ENCODE results near the gene MED29.

MED29 gene

GRCh38 chr19:39347332-39348164 lies 43.6 kb upstream of the MED29 start:
- Histone ChIP-seq H3K4me2 (ENCODE audit: low read length) (no peak overlapping the region), H3K79me2 (peaks cover 12% of the 10 kb centered on the region), H3K9me3 (ENCODE audit: control insufficient read depth, low read length) (no peaks in the 10 kb centered on the region), H2AFZ (no peak overlapping the region), H3K27me3 (ENCODE audit: control insufficient read depth, insufficient read depth, low read length) (no peaks in the 10 kb centered on the region), H3K4me1 (no peaks in the 10 kb centered on the region), H3K27ac (no peak overlapping the region), H3K36me3 (ENCODE audit: control insufficient read depth, insufficient read depth, low read length) (no peaks in the 10 kb centered on the region), H3K9ac (no peak overlapping the region), H3K4me3 (ENCODE audit: low read depth, low read length) (no peak overlapping the region)
- TF ChIP-seq CTCF (IDR thresholded peaks at IDR 0.05) = no peak

DNA sequence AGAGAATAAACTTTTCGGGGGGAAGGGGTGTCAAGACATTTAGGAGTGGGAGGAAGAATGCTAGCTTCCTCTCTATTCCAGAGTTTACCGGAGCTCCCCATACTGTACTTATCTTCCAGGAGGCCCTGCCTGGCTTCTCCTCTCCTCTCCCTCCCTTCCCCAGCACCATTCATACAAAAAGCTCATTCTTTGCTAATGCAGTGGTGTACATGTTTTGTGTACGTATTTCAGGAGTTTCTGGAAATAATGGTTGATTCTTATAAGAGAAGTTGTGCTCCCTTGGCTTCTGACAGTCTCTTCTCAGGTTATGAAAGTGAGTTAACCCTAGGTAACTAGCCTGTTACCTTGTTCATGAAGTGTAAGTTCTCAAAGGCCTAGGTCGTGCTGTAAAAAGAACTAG lies 41.9 kb upstream of the MED29 start:
- Histone ChIP-seq H3K9me3 (ENCODE audit: control insufficient read depth, low read length) (no peaks in the 10 kb centered on the region), H3K79me2 (peaks cover 2% of the 10 kb centered on the region), H3K36me3 (ENCODE audit: control insufficient read depth, insufficient read depth, low read length) (no peaks in the 10 kb centered on the region), H3K4me1 (no peaks in the 10 kb centered on the region), H2AFZ (no peak overlapping the region), H3K27ac (no peak overlapping the region), H3K9ac (no peak overlapping the region), H3K4me3 (ENCODE audit: low read depth, low read length) (no peak overlapping the region), H3K27me3 (ENCODE audit: control insufficient read depth, insufficient read depth, low read length) (no peaks in the 10 kb centered on the region), H3K4me2 (ENCODE audit: low read length) (no peak overlapping the region)
- TF ChIP-seq CTCF (IDR thresholded peaks at IDR 0.05) = no peak

DNA sequence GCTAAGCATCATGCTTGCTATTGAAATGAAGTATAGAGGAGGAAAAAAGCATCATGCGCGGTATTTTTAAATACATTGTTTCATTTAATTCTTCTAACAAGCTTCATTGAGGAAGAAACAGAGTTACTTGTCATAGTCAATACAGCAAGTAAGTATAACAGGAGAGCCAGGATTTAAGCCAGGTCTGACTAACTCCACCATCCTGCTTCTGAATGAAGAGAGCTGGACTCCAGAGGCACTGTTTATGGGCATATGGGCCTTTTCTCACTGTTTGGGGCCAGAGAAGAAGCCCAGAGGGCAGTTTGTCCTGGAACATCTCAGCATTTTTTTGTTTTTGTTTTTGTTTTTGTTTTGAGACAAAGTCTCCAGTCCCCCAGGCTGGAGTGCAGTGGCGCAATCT lies 41.0 kb upstream of the MED29 start:
- Histone ChIP-seq H3K9me3 (ENCODE audit: control insufficient read depth, low read length) (no peaks in the 10 kb centered on the region), H3K4me2 (ENCODE audit: low read length) (no peak overlapping the region), H2AFZ (no peak overlapping the region), H3K79me2 (peaks cover 2% of the 10 kb centered on the region), H3K36me3 (ENCODE audit: control insufficient read depth, insufficient read depth, low read length) (no peaks in the 10 kb centered on the region), H3K4me3 (ENCODE audit: low read depth, low read length) (no peak overlapping the region), H3K27me3 (ENCODE audit: control insufficient read depth, insufficient read depth, low read length) (no peaks in the 10 kb centered on the region), H3K9ac (no peak overlapping the region), H3K27ac (no peak overlapping the region), H3K4me1 (no peaks in the 10 kb centered on the region)
- TF ChIP-seq CTCF (IDR thresholded peaks at IDR 0.05) = no peak

DNA sequence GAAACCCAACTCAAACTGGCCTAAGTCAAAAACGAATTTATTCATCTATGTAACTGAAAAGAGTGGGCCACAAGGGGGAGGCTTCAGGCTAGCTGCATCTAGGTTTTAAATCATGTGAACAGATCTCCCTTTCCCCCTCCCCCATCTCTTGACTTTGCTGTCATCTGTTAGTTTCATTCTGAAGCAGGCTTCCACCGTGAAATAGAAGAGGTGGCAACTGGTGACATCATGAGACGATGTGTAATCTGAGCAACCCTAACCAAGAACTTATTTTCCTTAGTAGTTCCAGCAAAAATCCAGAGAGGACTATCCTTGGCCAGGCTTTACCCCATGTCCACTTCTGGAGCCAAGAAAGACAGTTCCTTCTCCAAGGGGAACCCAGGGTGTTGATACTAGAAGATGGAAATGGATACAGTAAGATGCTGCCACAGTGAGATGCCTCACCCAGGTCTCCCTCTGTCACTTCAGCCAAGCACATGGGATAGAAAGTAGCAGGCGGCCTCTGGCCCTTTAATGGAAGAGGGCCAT lies 39.6 kb upstream of the MED29 start:
- peaks cover 2% of the 10 kb centered on the region for H3K79me2 ChIP-seq
- H3K27ac ChIP-seq = no peak overlapping the region
- no peaks in the 10 kb centered on the region for H3K9me3 ChIP-seq (ENCODE audit: control insufficient read depth, low read length)
- no peak overlapping the region for H3K4me3 ChIP-seq (ENCODE audit: low read depth, low read length)
- H3K9ac ChIP-seq = no peak overlapping the region
- TF ChIP-seq CTCF (IDR thresholded peaks at IDR 0.05) = no peak
- no peaks in the 10 kb centered on the region for H3K36me3 ChIP-seq (ENCODE audit: control insufficient read depth, insufficient read depth, low read length)
- H2AFZ ChIP-seq = no peak overlapping the region
- H3K4me2 ChIP-seq (ENCODE audit: low read length) = no peak overlapping the region
- no peaks in the 10 kb centered on the region for H3K4me1 ChIP-seq
- no peaks in the 10 kb centered on the region for H3K27me3 ChIP-seq (ENCODE audit: control insufficient read depth, insufficient read depth, low read length)
